ENCODE results near the gene CYP11A1. TPM values are rescaled to one million over a fixed set of nuclear protein-coding genes. Genes with fewer than 3 reads are reported as not detected.

Gene CYP11A1
- polyA plus RNA-seq, 3 donors: not detected

DNA sequence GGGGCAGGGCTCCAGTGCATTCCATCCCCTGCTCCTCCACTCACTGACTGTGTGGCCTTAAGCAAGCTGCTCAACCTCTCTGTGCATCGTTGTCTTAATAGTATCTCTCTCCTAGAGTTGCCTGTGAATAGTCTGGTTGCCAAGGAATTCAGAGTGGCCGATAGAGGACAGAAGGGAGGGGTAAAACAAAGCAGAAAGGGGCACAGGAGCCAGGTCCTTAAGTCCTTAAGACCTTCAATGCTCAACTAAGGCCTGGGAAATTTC is 13.7 kb upstream of the CYP11A1 start:
- TF ChIP-seq, protein P1, sequence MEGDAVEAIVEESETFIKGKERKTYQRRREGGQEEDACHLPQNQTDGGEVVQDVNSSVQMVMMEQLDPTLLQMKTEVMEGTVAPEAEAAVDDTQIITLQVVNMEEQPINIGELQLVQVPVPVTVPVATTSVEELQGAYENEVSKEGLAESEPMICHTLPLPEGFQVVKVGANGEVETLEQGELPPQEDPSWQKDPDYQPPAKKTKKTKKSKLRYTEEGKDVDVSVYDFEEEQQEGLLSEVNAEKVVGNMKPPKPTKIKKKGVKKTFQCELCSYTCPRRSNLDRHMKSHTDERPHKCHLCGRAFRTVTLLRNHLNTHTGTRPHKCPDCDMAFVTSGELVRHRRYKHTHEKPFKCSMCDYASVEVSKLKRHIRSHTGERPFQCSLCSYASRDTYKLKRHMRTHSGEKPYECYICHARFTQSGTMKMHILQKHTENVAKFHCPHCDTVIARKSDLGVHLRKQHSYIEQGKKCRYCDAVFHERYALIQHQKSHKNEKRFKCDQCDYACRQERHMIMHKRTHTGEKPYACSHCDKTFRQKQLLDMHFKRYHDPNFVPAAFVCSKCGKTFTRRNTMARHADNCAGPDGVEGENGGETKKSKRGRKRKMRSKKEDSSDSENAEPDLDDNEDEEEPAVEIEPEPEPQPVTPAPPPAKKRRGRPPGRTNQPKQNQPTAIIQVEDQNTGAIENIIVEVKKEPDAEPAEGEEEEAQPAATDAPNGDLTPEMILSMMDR (IDR thresholded peaks at IDR 0.05): no peak
- intact Hi-C loops (cut with micrococcal nuclease): no loop called here
- no peak overlapping the region for H3K27ac Mint-ChIP-seq
- no peaks in the 10 kb centered on the region for H3K9me3 Mint-ChIP-seq
- no peak overlapping the region for H3K4me2 ChIP-seq (replicated peaks; ENCODE audit: extremely low read depth, low read length, poor library complexity, severe bottlenecking)
- H3K4me1 Mint-ChIP-seq: peaks cover 13% of the 10 kb centered on the region
- DNase-seq: no peak
- no peak overlapping the region for H3K9ac ChIP-seq (ENCODE audit: insufficient read depth, low read length, poor library complexity, severe bottlenecking)
- no peaks in the 10 kb centered on the region for H3K9me3 ChIP-seq (replicated peaks in 1 of 2; ENCODE audit: control insufficient read depth in 1 of 2, insufficient read depth in 1 of 2, low read length in 2 of 2)
- peaks cover 4 to 15% (median 11%) of the 10 kb centered on the region in 3 donors for H3K27me3 Mint-ChIP-seq (ENCODE audit: low read depth in 3 of 3)
- H2AFZ ChIP-seq (ENCODE audit: insufficient read depth, low read depth, low read length, poor library complexity, severe bottlenecking): no peak overlapping the region
- no peaks in the 10 kb centered on the region for H4K20me1 ChIP-seq (ENCODE audit: insufficient read depth, low read length)
- peaks cover 4 to 12% of the 10 kb centered on the region in 2 donors for H3K4me1 ChIP-seq (ENCODE audit: control insufficient read depth in 1 of 2, insufficient read depth in 2 of 2, low read length in 2 of 2)
- no peak overlapping the region for H3K4me3 ChIP-seq (replicated peaks in 1 of 3; ENCODE audit: low read depth in 2 of 3, low read length in 3 of 3)
- H3K27me3 ChIP-seq (ENCODE audit: control insufficient read depth in 2 of 2, insufficient read depth in 2 of 2, low read length in 2 of 2): no peaks in the 10 kb centered on the region
- H3K36me3 Mint-ChIP-seq: no peaks in the 10 kb centered on the region
- no peak overlapping the region for H3K27ac ChIP-seq (ENCODE audit: low read depth in 1 of 2, low read length in 2 of 2)
- H3K36me3 ChIP-seq (replicated peaks in 1 of 2; ENCODE audit: control insufficient read depth in 1 of 2, insufficient read depth in 2 of 2, low read length in 2 of 2): no peaks in the 10 kb centered on the region
- H3K4me3 Mint-ChIP-seq: no peak overlapping the region
- no peaks in the 10 kb centered on the region for H3K79me2 ChIP-seq (ENCODE audit: insufficient read depth, low read length)
- 100% methylated on average over 1 of the region's 2 CpGs for WGBS (ENCODE audit: insufficient coverage)

DNA sequence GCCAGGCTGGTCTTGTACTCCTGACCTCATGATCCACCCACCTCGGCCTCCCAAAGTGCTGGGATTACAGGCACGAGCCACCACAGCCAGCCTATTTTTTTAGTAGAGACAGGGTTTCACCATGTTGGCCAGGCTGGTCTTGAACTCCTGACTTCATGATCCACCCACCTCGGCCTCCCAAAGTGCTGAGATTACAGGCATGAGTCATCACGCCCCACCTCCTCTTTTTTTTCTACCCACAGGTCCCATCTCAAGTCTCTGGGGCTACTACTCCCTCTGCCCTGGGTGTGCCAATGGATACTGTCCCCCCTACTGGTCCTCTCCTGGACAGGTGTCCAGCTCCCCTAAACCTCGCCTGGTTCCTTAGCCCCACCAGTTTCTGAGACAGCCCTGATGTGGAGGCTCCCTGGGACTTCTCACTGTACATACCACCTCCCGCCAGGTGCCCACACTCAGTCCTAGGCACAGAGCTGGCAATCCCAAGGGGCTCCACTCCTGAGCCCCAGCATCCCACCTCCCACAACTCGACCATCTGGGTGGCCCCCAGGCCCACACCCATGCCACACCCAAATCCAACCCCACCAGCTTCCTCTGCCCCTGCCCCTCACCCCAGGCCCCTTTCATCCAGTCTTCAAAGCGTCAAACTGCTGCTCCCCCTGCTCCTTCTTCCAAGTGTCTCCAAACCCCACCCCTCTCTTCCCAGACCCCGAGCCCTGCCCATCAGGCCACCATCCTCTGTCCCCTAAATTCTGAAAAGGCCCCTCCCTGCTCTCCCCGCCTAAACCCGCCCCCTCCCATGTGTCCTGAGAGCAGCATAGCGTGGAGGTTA is 13.1 kb upstream of the CYP11A1 start:
- no peaks in the 10 kb centered on the region for H3K9me3 ChIP-seq (replicated peaks in 1 of 2; ENCODE audit: control insufficient read depth in 1 of 2, insufficient read depth in 1 of 2, low read length in 2 of 2)
- no peaks in the 10 kb centered on the region for H3K36me3 ChIP-seq (replicated peaks in 1 of 2; ENCODE audit: control insufficient read depth in 1 of 2, insufficient read depth in 2 of 2, low read length in 2 of 2)
- H3K27me3 ChIP-seq (ENCODE audit: control insufficient read depth in 2 of 2, insufficient read depth in 2 of 2, low read length in 2 of 2): no peaks in the 10 kb centered on the region
- no peaks in the 10 kb centered on the region for H4K20me1 ChIP-seq (ENCODE audit: insufficient read depth, low read length)
- Mint-ChIP-seq H3K4me1 (peaks cover 13% of the 10 kb centered on the region), H3K9me3 (no peaks in the 10 kb centered on the region), H3K27ac (peak overlapping the region in 3 of 7 donors; percentile 6 to 74 (median 62)), H3K4me3 (no peak overlapping the region), H3K27me3 (ENCODE audit: low read depth in 3 of 3) (peaks cover 4 to 15% (median 11%) of the 10 kb centered on the region in 3 donors), H3K36me3 (no peaks in the 10 kb centered on the region)
- TF ChIP-seq, protein P1 (IDR thresholded peaks at IDR 0.05): no peak
- H2AFZ ChIP-seq (ENCODE audit: insufficient read depth, low read depth, low read length, poor library complexity, severe bottlenecking): no peak overlapping the region
- no peak overlapping the region for H3K4me2 ChIP-seq (replicated peaks; ENCODE audit: extremely low read depth, low read length, poor library complexity, severe bottlenecking)
- no peak for DNase-seq
- H3K4me1 ChIP-seq (ENCODE audit: control insufficient read depth in 1 of 2, insufficient read depth in 2 of 2, low read length in 2 of 2): peaks cover 4 to 11% of the 10 kb centered on the region in 2 donors
- H3K79me2 ChIP-seq (ENCODE audit: insufficient read depth, low read length): no peaks in the 10 kb centered on the region
- WGBS (ENCODE audit: insufficient coverage): 84% methylated on average over 7 of the region's 12 CpGs
- no peak overlapping the region for H3K4me3 ChIP-seq (replicated peaks in 1 of 3; ENCODE audit: low read depth in 2 of 3, low read length in 3 of 3)
- H3K27ac ChIP-seq (ENCODE audit: low read depth in 1 of 2, low read length in 2 of 2): no peak overlapping the region
- intact Hi-C loops (cut with micrococcal nuclease): no loop called here
- H3K9ac ChIP-seq (ENCODE audit: insufficient read depth, low read length, poor library complexity, severe bottlenecking): no peak overlapping the region
